ENCODE measurements around the gene PRDX6. TPM values are rescaled to one million over a fixed set of nuclear protein-coding genes. Genes with fewer than 3 reads are reported as not detected.
"Not testable (repeated sequence)": the region's sequence is repeated elsewhere in the genome, so short reads cannot be mapped to it uniquely, and the experiment has no call there.

The PRDX6 gene
- total RNA-seq, 2 experiments from 2014 or later, result 103 to 125 TPM

GRCh38 chr1:173444757-173445156 lies 32.4 kb upstream of the PRDX6 start:
- Mint-ChIP-seq H3K27ac (peak overlapping the region; percentile 11), H3K9me3 (ENCODE audit: low read depth) (peaks cover 28% of the 10 kb centered on the region), H3K27me3 (no peaks in the 10 kb centered on the region), H3K4me3 (no peak overlapping the region), H3K36me3 (ENCODE audit: low read depth) (peaks cover 38% of the 10 kb centered on the region), H3K4me1 (peaks cover 23% of the 10 kb centered on the region)
- no peak for DNase-seq
- intact Hi-C loops (cut with DNase I, micrococcal nuclease), result no loop called here
- ChIA-PET CTCF (interaction anchor here (0.9 to 1.4 kb wide), 4 partner anchors 9 to 380 kb away, joined by 3 to 5 read pairs (median 4); partner anchors contain the start of gene DARS2), POLR2A (no interaction called here)
- ATAC-seq, result peak; percentile 80

DNA sequence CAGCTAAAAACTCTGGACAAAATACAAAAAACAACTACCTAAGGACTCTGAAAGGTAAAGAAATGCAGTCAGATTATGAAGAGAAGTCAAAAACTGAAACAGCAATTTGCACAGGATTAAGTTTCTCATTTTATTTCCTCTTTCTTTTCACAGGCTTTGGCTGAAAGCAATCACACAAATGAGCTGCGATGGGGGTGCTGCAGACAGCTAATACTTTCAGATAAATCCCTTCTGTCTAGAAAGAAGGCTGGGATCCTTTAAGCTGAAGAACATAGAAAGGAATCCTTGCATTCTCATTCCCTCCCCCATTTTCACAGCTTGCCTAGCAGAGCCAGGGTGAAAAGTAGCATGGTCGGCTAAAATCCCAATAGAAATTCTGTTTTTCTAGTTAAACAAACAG lies 32.0 kb upstream of the PRDX6 start:
- H3K4me1 Mint-ChIP-seq, result peaks cover 23% of the 10 kb centered on the region
- CTCF ChIA-PET, result interaction anchor here (0.9 to 1.4 kb wide), 4 partner anchors 10 to 379 kb away, joined by 3 to 5 read pairs (median 4); partner anchors contain the start of gene DARS2
- H3K36me3 Mint-ChIP-seq (ENCODE audit: low read depth), result peaks cover 40% of the 10 kb centered on the region
- no peaks in the 10 kb centered on the region for H3K27me3 Mint-ChIP-seq
- DNase-seq, result no peak
- no peak overlapping the region for H3K4me3 Mint-ChIP-seq
- peaks cover 28% of the 10 kb centered on the region for H3K9me3 Mint-ChIP-seq (ENCODE audit: low read depth)
- POLR2A ChIA-PET, result no interaction called here
- ATAC-seq, result no peak
- intact Hi-C loops (cut with DNase I, micrococcal nuclease), result no loop called here
- H3K27ac Mint-ChIP-seq, result no peak overlapping the region

- CTCF ChIA-PET, result interaction anchor here (0.9 to 1.4 kb wide), 3 partner anchors 9 to 379 kb away, joined by 3 to 5 read pairs (median 3); partner anchors contain the start of gene DARS2
- Mint-ChIP-seq H3K4me1 (peaks cover 23% of the 10 kb centered on the region), H3K9me3 (ENCODE audit: low read depth) (peaks cover 28% of the 10 kb centered on the region), H3K27ac (no peak overlapping the region), H3K36me3 (ENCODE audit: low read depth) (peaks cover 40% of the 10 kb centered on the region), H3K4me3 (no peak overlapping the region), H3K27me3 (no peaks in the 10 kb centered on the region)
- POLR2A ChIA-PET, result no interaction called here
- no peak for DNase-seq
- ATAC-seq, result no peak
- intact Hi-C loops (cut with DNase I, micrococcal nuclease), result no loop called here
Observed at GRCh38 chr1:173445656-173446055, 31.5 kb upstream of the PRDX6 start.

DNA sequence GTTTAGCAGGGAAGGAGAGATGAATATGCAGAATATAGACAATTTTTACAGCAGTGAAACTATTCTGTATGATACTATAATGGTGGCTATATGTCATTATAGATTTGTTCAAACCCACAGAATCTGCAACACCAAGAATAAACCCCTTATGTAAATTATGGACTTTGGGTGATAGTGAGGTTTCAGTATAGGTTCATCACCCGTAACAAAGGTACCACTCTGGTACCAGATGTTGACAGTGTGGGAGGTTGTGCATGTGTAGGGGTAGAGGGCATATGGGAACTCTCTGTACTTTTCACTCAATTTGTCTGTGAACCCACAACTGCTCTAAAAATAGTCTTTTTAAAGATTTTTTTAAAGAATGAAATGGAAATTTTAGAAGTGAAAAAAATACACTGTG lies 29.9 kb upstream of the PRDX6 start:
- Mint-ChIP-seq H3K27ac (no peak overlapping the region), H3K9me3 (ENCODE audit: low read depth) (peaks cover 28% of the 10 kb centered on the region), H3K4me3 (no peak overlapping the region), H3K36me3 (ENCODE audit: low read depth) (peaks cover 36% of the 10 kb centered on the region), H3K4me1 (peaks cover 21% of the 10 kb centered on the region), H3K27me3 (no peaks in the 10 kb centered on the region)
- no peak for DNase-seq
- POLR2A ChIA-PET, result no interaction called here
- no peak for ATAC-seq
- CTCF ChIA-PET, result no interaction called here
- intact Hi-C loops (cut with DNase I, micrococcal nuclease), result no loop called here

- POLR2A ChIA-PET, result no interaction called here
- Mint-ChIP-seq H3K9me3 (ENCODE audit: low read depth) (peaks cover 28% of the 10 kb centered on the region), H3K4me3 (no peak overlapping the region), H3K27ac (no peak overlapping the region), H3K27me3 (no peaks in the 10 kb centered on the region), H3K4me1 (peaks cover 18% of the 10 kb centered on the region), H3K36me3 (ENCODE audit: low read depth) (peaks cover 35% of the 10 kb centered on the region)
- intact Hi-C loops (cut with DNase I, micrococcal nuclease), result no loop called here
- ATAC-seq, result no peak
- CTCF ChIA-PET, result interaction anchor here (0.7 kb wide), 1 partner anchor 13 kb away, joined by 3 read pairs; no protein-coding TSS in a partner anchor
- DNase-seq, result no peak
Observed at GRCh38 chr1:173448945-173449344, 28.2 kb upstream of the PRDX6 start.

- Mint-ChIP-seq H3K4me1 (peaks cover 16% of the 10 kb centered on the region), H3K36me3 (ENCODE audit: low read depth) (peaks cover 32% of the 10 kb centered on the region), H3K27ac (no peak overlapping the region), H3K4me3 (no peak overlapping the region), H3K9me3 (ENCODE audit: low read depth) (peaks cover 17% of the 10 kb centered on the region), H3K27me3 (no peaks in the 10 kb centered on the region)
- ChIA-PET CTCF (interaction anchor here (0.6 to 1.1 kb wide), 4 partner anchors 32 to 823 kb away, joined by 3 to 5 read pairs (median 3); no protein-coding TSS in a partner anchor), POLR2A (no interaction called here)
- intact Hi-C loops (cut with DNase I, micrococcal nuclease), result no loop called here
- no peak for DNase-seq
- ATAC-seq, result no peak
Observed at GRCh38 chr1:173451981-173452380, 25.2 kb upstream of the PRDX6 start.

DNA sequence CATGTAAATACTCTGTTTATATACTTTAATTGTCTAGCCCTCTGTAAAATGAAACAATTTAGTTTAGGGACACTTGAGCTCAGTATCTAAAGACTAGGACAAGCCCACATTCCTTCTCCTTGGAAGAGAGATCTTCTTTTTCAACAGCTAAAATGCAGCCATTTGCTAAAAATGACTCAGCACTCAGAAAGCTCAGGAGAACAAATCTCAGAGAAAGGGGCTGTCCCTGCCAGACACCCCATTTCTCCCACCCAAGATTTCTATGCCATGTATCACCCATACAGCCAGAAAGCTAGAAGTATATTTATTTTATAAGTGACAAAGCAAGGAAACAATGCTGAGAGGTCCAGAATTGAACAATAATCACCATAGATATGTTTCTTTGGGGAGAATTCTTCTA lies 23.2 kb upstream of the PRDX6 start:
- H3K27me3 Mint-ChIP-seq, result no peaks in the 10 kb centered on the region
- CTCF ChIA-PET, result interaction anchor here (1.2 kb wide), 1 partner anchor 97 kb away, joined by 5 read pairs; no protein-coding TSS in a partner anchor
- H3K4me1 Mint-ChIP-seq, result peaks cover 16% of the 10 kb centered on the region
- no peak for DNase-seq
- intact Hi-C loops (cut with DNase I, micrococcal nuclease), result loop anchor here in 1 of 2 experiments (2.0 kb wide), 1 partner anchor 23 kb away; the partner anchor contains the start of gene PRDX6
- H3K36me3 Mint-ChIP-seq (ENCODE audit: low read depth), result peaks cover 27% of the 10 kb centered on the region
- no peak overlapping the region for H3K27ac Mint-ChIP-seq
- peaks cover 4% of the 10 kb centered on the region for H3K9me3 Mint-ChIP-seq (ENCODE audit: low read depth)
- no peak overlapping the region for H3K4me3 Mint-ChIP-seq
- POLR2A ChIA-PET, result no interaction called here
- ATAC-seq, result no peak

GRCh38 chr1:173454966-173455524 lies 22.1 kb upstream of the PRDX6 start:
- Mint-ChIP-seq H3K27me3 (no peaks in the 10 kb centered on the region), H3K4me1 (peaks cover 22% of the 10 kb centered on the region), H3K9me3 (ENCODE audit: low read depth) (no peaks in the 10 kb centered on the region), H3K4me3 (no peak overlapping the region), H3K27ac (peak overlapping the region; percentile 13), H3K36me3 (ENCODE audit: low read depth) (peaks cover 24% of the 10 kb centered on the region)
- ATAC-seq (peak; percentile 81), DNase-seq (no peak)
- ChIA-PET POLR2A (no interaction called here), CTCF (interaction anchor here (1.2 to 1.3 kb wide), 2 partner anchors 10 to 25 kb away, joined by 5 read pairs; no protein-coding TSS in a partner anchor)
- intact Hi-C loops (cut with DNase I, micrococcal nuclease), result loop anchor here in 1 of 2 experiments (2.0 kb wide), 1 partner anchor 22 kb away; the partner anchor contains the start of gene PRDX6

- intact Hi-C loops (cut with DNase I, micrococcal nuclease), result no loop called here
- Mint-ChIP-seq H3K4me3 (no peak overlapping the region), H3K36me3 (ENCODE audit: low read depth) (peaks cover 54% of the 10 kb centered on the region), H3K27me3 (no peaks in the 10 kb centered on the region), H3K4me1 (peaks cover 18% of the 10 kb centered on the region), H3K27ac (no peak overlapping the region), H3K9me3 (ENCODE audit: low read depth) (peaks cover 14% of the 10 kb centered on the region)
- ChIA-PET CTCF (no interaction called here), POLR2A (no interaction called here)
- ATAC-seq (no peak), DNase-seq (no peak)
Observed at GRCh38 chr1:173459885-173460284, 17.2 kb upstream of the PRDX6 start.

DNA sequence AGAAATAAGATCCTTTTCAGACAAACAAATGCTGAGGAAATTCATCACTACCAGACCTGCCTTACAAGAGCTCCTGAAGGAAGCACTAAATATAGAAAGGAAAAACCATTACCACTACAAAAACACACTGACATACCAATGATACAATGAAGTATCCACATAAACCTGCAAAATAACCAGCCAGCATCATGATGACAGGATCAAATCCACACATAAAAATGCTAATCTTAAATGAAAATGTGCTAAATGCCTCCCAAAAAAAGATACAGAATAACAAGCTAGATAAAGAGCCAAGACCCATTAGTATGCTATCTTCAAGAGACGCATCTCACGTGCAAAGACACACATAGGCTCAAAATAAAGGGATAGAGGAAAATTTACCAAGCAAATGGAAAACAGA lies 14.5 kb upstream of the PRDX6 start:
- intact Hi-C loops (cut with DNase I, micrococcal nuclease); ATAC-seq; H3K4me3 Mint-ChIP-seq; POLR2A ChIA-PET; H3K27ac Mint-ChIP-seq; DNase-seq; H3K27me3 Mint-ChIP-seq: not testable (repeated sequence)
- Mint-ChIP-seq H3K36me3 (ENCODE audit: low read depth) (peaks cover 62% of the 10 kb centered on the region), H3K4me1 (peaks cover 10% of the 10 kb centered on the region), H3K9me3 (ENCODE audit: low read depth) (peaks cover 17% of the 10 kb centered on the region)
- CTCF ChIA-PET, result interaction anchor here (0.6 kb wide), 1 partner anchor 138 kb away, joined by 3 read pairs; no protein-coding TSS in a partner anchor

DNA sequence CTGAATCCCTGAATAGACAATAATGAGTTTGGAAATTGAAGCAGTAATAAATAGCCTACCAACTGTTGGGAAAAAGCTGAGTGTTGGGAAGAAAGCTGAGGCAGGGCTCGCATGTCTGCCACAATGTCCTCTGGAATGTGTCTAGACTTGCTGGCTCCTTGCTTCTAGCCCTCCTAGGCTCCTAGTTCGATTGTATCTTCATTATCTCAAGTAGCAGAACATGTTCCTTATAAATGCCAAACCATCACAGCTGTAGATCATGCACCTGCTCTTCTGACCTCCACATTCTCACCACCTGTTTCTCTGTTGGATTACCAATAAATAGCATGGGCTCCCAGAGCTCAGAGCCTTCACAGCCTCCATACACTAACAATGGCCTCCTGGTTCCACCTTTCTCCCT lies 12.9 kb upstream of the PRDX6 start:
- Mint-ChIP-seq H3K36me3 (ENCODE audit: low read depth) (peaks cover 55% of the 10 kb centered on the region), H3K4me1 (peaks cover 10% of the 10 kb centered on the region), H3K9me3 (ENCODE audit: low read depth) (peaks cover 25% of the 10 kb centered on the region)
- CTCF ChIA-PET, result interaction anchor here (0.6 to 1.1 kb wide), 2 partner anchors 9 to 708 kb away, joined by 3 read pairs; no protein-coding TSS in a partner anchor
- POLR2A ChIA-PET; intact Hi-C loops (cut with DNase I, micrococcal nuclease); ATAC-seq; H3K27ac Mint-ChIP-seq; DNase-seq; H3K27me3 Mint-ChIP-seq; H3K4me3 Mint-ChIP-seq: not testable (repeated sequence)

GRCh38 chr1:173467426-173467825 lies 9.7 kb upstream of the PRDX6 start:
- ChIA-PET POLR2A (interaction anchor here (0.7 kb wide), 1 partner anchor 82 kb away, joined by 6 read pairs; no protein-coding TSS in a partner anchor), CTCF (no interaction called here)
- intact Hi-C loops (cut with DNase I, micrococcal nuclease), result no loop called here
- Mint-ChIP-seq H3K27ac (no peak overlapping the region), H3K9me3 (ENCODE audit: low read depth) (peaks cover 43% of the 10 kb centered on the region), H3K4me3 (no peak overlapping the region), H3K27me3 (no peaks in the 10 kb centered on the region), H3K4me1 (peaks cover 5% of the 10 kb centered on the region), H3K36me3 (ENCODE audit: low read depth) (peaks cover 64% of the 10 kb centered on the region)
- no peak for DNase-seq
- no peak for ATAC-seq

Measured in activated CD4-positive, alpha-beta T cell treated with anti-CD3 and anti-CD28 coated beads for 36 hours (primary cell).